Heart left ventricle (tissue), 16 donors: ENCODE results near the gene STRBP. TPM values are rescaled to one million over a fixed set of nuclear protein-coding genes. Genes with fewer than 3 reads are reported as not detected.

Source experiments
- ATAC-seq, 4 donors: fragments of 200-7000 bp; cut with Tn5 transposase; one replicate each; pipeline ENCODE4 v1.9.1; 2020 to 2022; ENCODE audit warnings: moderate library complexity in 4 of 4, mild to moderate bottlenecking in 3 of 4, moderate number of reproducible peaks in 1 of 4
- DNase-seq, 5 donors: peaks; one replicate each; pipeline ENCODE4 v3.0.0-alpha.2; 2020
- H3K27ac ChIP-seq, 12 donors: fragments of 200-600 bp; sonication (generic) in 4 of 12; one replicate each; pipeline versions ENCODE4 v1.5.0 to v1.8.0; 2016 to 2022; ENCODE audit warnings: mild to moderate bottlenecking in 2 of 12
- H3K27me3 ChIP-seq, 9 donors: fragments of 200-600 bp; sonication (generic) in 2 of 9; one replicate each; pipeline versions ENCODE4 v1.5.1 to v1.8.0; 2016 to 2022; ENCODE audit warnings: mild to moderate bottlenecking in 3 of 9
- H3K36me3 ChIP-seq, 9 donors: fragments of 200-600 bp; sonication (generic) in 2 of 9; one replicate each; pipeline versions ENCODE4 v1.5.0 to v1.8.0; 2018 to 2022; ENCODE audit warnings: mild to moderate bottlenecking in 2 of 9
- H3K4me1 ChIP-seq, 12 donors: fragments of 200-600 bp; sonication (generic) in 4 of 12; one replicate each; pipeline versions ENCODE4 v1.5.0 to v1.8.0; 2016 to 2022; ENCODE audit warnings: mild to moderate bottlenecking in 3 of 12
- H3K4me3 ChIP-seq, 12 donors: fragments of 200-600 bp; sonication (generic) in 4 of 12; one replicate each; pipeline versions ENCODE4 v1.5.0 to v1.8.0; 2017 to 2022; ENCODE audit warnings: mild to moderate bottlenecking in 9 of 12, moderate library complexity in 4 of 12
- H3K9me3 ChIP-seq, 12 donors: fragments of 200-600 bp; sonication (generic) in 4 of 12; one replicate each; pipeline versions ENCODE4 v1.5.0 to v1.8.0; 2016 to 2022; ENCODE audit warnings: mild to moderate bottlenecking in 1 of 12
- CTCF ChIP-seq, 12 donors: fragments of 200-600 bp; sonication (generic) in 4 of 12; IDR thresholded peaks; one replicate each; pipeline versions ENCODE4 v1.5.0 to v1.8.0; 2018 to 2022; ENCODE audit warnings: antibody characterized with exemption in 12 of 12, mild to moderate bottlenecking in 5 of 12
- POLR2A ChIP-seq, 2 donors: fragments of 450-650 bp; IDR thresholded peaks; one replicate each; pipeline ENCODE4 v1.6.1; 2017; ENCODE audit warnings: antibody characterized with exemption in 2 of 2, mild to moderate bottlenecking in 2 of 2, moderate library complexity in 2 of 2
- WGBS, 4 donors: extraction: QIAGEN DNeasy Blood & Tissue Kit in 2 of 4; methylation state at CpG; one replicate each; pipeline versions ENCODE4 v1.1.5 to v1.1.7; 2013 to 2018; 5-methylcytosine and 5-hydroxymethylcytosine counted together
- intact Hi-C, 10 donors: fragments of 100-400 bp; cut with DNase I; formaldehyde crosslinking; loops; one replicate each; pipeline versions ENCODE4 v1.11.1 to v1.14.2; 2022
- polyA plus RNA-seq, 2 donors: library from polyadenylated mRNA; stranded (reverse); fragments of 200-250 nt; gene quantifications; one replicate each; pipeline ENCODE4 v1.2.3, GENCODE V29; 2013
- total RNA-seq, 9 donors: library from RNA; depleted of rRNA in 2 of 9; stranded (reverse); fragments of >200 nt in 2 of 9; fragmentation: NEBNext Ultra II Directional in 3 of 9; extraction: Animal tissue kit (Norgen Biotek cat#: 25700) in 3 of 9; gene quantifications; one replicate each; pipeline versions ENCODE4 v1.1.0 to v1.2.4, GENCODE V29; 2016 to 2023
- donor health status: ischemic (EF 13 %, LVEDD 7.1; RV severe dilation, severe dysfunction).
- donor health status: healthy with polysubstance abuse.
- donor health status: DM: no; HTN: yes; CAD: no.
- donor health status: DM: no; HTN: no; CAD: no.
- donor health status: ischemic (EF 25% LVEDD 6.9; RV normal size, moderate dysfunction).
- donor health status: ischemic (EF 25% LVEDD 5.7; RV mildly dilated, moderate dysfunction).
- donor health status: healthy.
- donor health status: DM: yes; HTN: yes; CAD: no.
- donor health status: ischemic (EF 35%, LVEDD 5.7; RV mildly dilated, moderate dysfunction).
- donor health status: nonischemic (EF 11% LVEDD 7.7; RV severe dilation, severe dysfunction).
- donor health status: DM: yes; HTN: yes; CAD: no.
- donor health status: PGD.
- donor health status: ischemic (EF 29% LVEDD 5.4; RV normal size, mild dysfunction).
- donor health status: nonischemic (EF 23%, LVEDD 6.1; RV moderate dilation, normal function).

The STRBP gene
- total and polyA plus RNA-seq, 11 donors: 5.9 to 24.4 (median 18.7) TPM

GRCh38 chr9:123168586-123168985 lies 99.8 kb downstream of the STRBP start:
- no peak for TF ChIP-seq CTCF (IDR thresholded peaks at IDR 0.05)
- no peak for TF ChIP-seq POLR2A (IDR thresholded peaks at IDR 0.05)
- Histone ChIP-seq H3K9me3 (no peaks in the 10 kb centered on the region), H3K27me3 (no peaks in the 10 kb centered on the region), H3K4me3 (no peak overlapping the region), H3K27ac (no peak overlapping the region), H3K4me1 (peaks cover 0 to 7% (median 0%) of the 10 kb centered on the region in 12 donors), H3K36me3 (peaks cover 0 to 3% (median 0%) of the 10 kb centered on the region in 9 donors)
- intact Hi-C loops: no loop called here
- 86 to 94% (median 90%) methylated on average over 2 of the region's 2 CpGs for WGBS, 4 donors
- DNase-seq: no peak
- ATAC-seq: no peak

GRCh38 chr9:123167474-123167873 lies 100.9 kb downstream of the STRBP start:
- H3K4me1 ChIP-seq: peaks cover 0 to 7% (median 0%) of the 10 kb centered on the region in 12 donors
- 84 to 90% (median 89%) methylated on average over 1 of the region's 1 CpG for WGBS, 4 donors
- H3K9me3 ChIP-seq: no peaks in the 10 kb centered on the region
- no peak for DNase-seq
- H3K27ac ChIP-seq: no peak overlapping the region
- TF ChIP-seq CTCF (IDR thresholded peaks at IDR 0.05) (no peak), POLR2A (IDR thresholded peaks at IDR 0.05) (no peak)
- H3K4me3 ChIP-seq: no peak overlapping the region
- no peaks in the 10 kb centered on the region for H3K27me3 ChIP-seq
- intact Hi-C loops: no loop called here
- no peak for ATAC-seq
- peaks cover 0 to 3% (median 0%) of the 10 kb centered on the region in 9 donors for H3K36me3 ChIP-seq

GRCh38 chr9:123165813-123166212 lies 102.6 kb downstream of the STRBP start:
- 89 to 99% (median 96%) methylated on average over 1 of the region's 1 CpG for WGBS, 4 donors
- Histone ChIP-seq H3K27me3 (no peaks in the 10 kb centered on the region), H3K4me3 (no peak overlapping the region), H3K9me3 (no peaks in the 10 kb centered on the region), H3K27ac (no peak overlapping the region), H3K36me3 (no peaks in the 10 kb centered on the region), H3K4me1 (peaks cover 0 to 9% (median 0%) of the 10 kb centered on the region in 12 donors)
- ATAC-seq (no peak), DNase-seq (no peak)
- no peak for TF ChIP-seq POLR2A (IDR thresholded peaks at IDR 0.05)
- TF ChIP-seq CTCF (IDR thresholded peaks at IDR 0.05): no peak
- intact Hi-C loops: no loop called here

GRCh38 chr9:123164285-123164684 lies 104.1 kb downstream of the STRBP start:
- Histone ChIP-seq H3K27ac (no peak overlapping the region), H3K36me3 (no peaks in the 10 kb centered on the region), H3K9me3 (no peaks in the 10 kb centered on the region), H3K27me3 (no peaks in the 10 kb centered on the region), H3K4me3 (no peak overlapping the region), H3K4me1 (peaks cover 0 to 9% (median 0%) of the 10 kb centered on the region in 12 donors)
- TF ChIP-seq CTCF (IDR thresholded peaks at IDR 0.05) (no peak), POLR2A (IDR thresholded peaks at IDR 0.05) (no peak)
- 95 to 100% (median 98%) methylated on average over 2 of the region's 2 CpGs for WGBS, 4 donors
- intact Hi-C loops: no loop called here
- DNase-seq (no peak), ATAC-seq (no peak)
